Right lobe of liver (tissue), 6 donors: ENCODE data around the gene SDHAF1. TPM values are rescaled to one million over a fixed set of nuclear protein-coding genes. Genes with fewer than 3 reads are reported as not detected.
"Not testable (repeated sequence)": the region's sequence is repeated elsewhere in the genome, so short reads cannot be mapped to it uniquely, and the experiment has no call there.

ENCODE experiments used
- ATAC-seq, 4 donors: fragments of 200-7000 bp; cut with Tn5 transposase; one replicate each; pipeline ENCODE4 v1.9.1; 2020; ENCODE audit warnings: mild to moderate bottlenecking in 4 of 4, moderate library complexity in 4 of 4
- DNase-seq, 3 donors: peaks; one replicate each; pipeline ENCODE4 v3.0.0-alpha.2; 2020
- H3K27ac ChIP-seq, 3 donors: fragments of 200-600 bp; one replicate each; pipeline ENCODE4 v1.8.0; 2022
- H3K27me3 ChIP-seq, 2 donors: fragments of 200-600 bp; one replicate each; pipeline ENCODE4 v1.8.0; 2022
- H3K36me3 ChIP-seq, 4 donors: fragments of 200-600 bp; sonication (generic) in 1 of 4; one replicate each; pipeline versions ENCODE4 v1.5.1 to v1.8.0; 2017 to 2022; ENCODE audit warnings: control low read depth in 1 of 4
- H3K4me1 ChIP-seq, 4 donors: fragments of 200-600 bp; sonication (generic) in 1 of 4; one replicate each; pipeline versions ENCODE4 v1.5.1 to v1.8.0; 2017 to 2022; ENCODE audit warnings: control low read depth in 1 of 4
- H3K4me3 ChIP-seq, 3 donors: fragments of 200-600 bp; one replicate each; pipeline ENCODE4 v1.8.0; 2022
- H3K9me3 ChIP-seq, 4 donors: fragments of 200-600 bp; sonication (generic) in 1 of 4; one replicate each; pipeline versions ENCODE4 v1.5.1 to v1.8.0; 2017 to 2022; ENCODE audit warnings: control low read depth in 1 of 4
- POLR2A ChIP-seq: fragments of 450-650 bp; IDR thresholded peaks from one replicate; pipeline ENCODE4 v1.6.1; 2017; ENCODE audit warnings: antibody characterized with exemption, mild to moderate bottlenecking
- WGBS: methylation state at CpG from one replicate; pipeline ENCODE4 v1.1.6; 2018; ENCODE audit warnings: low coverage, low lambda C conversion rate; ENCODE audit not compliant: insufficient coverage; ENCODE audit errors: missing lambda C conversion rate; 5-methylcytosine and 5-hydroxymethylcytosine counted together
- intact Hi-C, 2 donors: fragments of 100-400 bp; cut with DNase I; formaldehyde crosslinking; loops; one replicate each; pipeline versions ENCODE4 v1.11.2 to v1.14.1; 2022
- total RNA-seq, 6 experiments: library from RNA; depleted of rRNA in 2 of 6; stranded (reverse); fragments of >200 nt in 2 of 6; fragmentation: NEBNext Ultra II Directional in 3 of 6; extraction: Animal tissue kit (Norgen Biotek cat#: 25700) in 3 of 6; gene quantifications; one replicate each; pipeline versions ENCODE4 v1.1.0 to v1.2.4, GENCODE V29; 2016 to 2023
- TF ChIP-seq, protein P1 (sequence below), 4 donors: fragments of 200-600 bp in 3 of 4; fragments of 450-650 bp in 1 of 4; IDR thresholded peaks; one replicate each; pipeline versions ENCODE4 v1.5.1 to v1.8.0; 2016 to 2022; ENCODE audit warnings: antibody characterized with exemption in 4 of 4, mild to moderate bottlenecking in 2 of 4
- donor health status: DM: no; HTN: yes; CAD: no.
- donor health status: DM: no; HTN: no; CAD: no.
- donor health status: DM: no; HTN: no; CAD: no.
- donor health status: DM: no; HTN: yes; CAD: no.
- donor health status: DM: no; HTN: yes; CAD: no.

The SDHAF1 gene
- total RNA-seq, 6 experiments from 2014 or later: 8.4 to 41.9 (median 12.0) TPM

DNA sequence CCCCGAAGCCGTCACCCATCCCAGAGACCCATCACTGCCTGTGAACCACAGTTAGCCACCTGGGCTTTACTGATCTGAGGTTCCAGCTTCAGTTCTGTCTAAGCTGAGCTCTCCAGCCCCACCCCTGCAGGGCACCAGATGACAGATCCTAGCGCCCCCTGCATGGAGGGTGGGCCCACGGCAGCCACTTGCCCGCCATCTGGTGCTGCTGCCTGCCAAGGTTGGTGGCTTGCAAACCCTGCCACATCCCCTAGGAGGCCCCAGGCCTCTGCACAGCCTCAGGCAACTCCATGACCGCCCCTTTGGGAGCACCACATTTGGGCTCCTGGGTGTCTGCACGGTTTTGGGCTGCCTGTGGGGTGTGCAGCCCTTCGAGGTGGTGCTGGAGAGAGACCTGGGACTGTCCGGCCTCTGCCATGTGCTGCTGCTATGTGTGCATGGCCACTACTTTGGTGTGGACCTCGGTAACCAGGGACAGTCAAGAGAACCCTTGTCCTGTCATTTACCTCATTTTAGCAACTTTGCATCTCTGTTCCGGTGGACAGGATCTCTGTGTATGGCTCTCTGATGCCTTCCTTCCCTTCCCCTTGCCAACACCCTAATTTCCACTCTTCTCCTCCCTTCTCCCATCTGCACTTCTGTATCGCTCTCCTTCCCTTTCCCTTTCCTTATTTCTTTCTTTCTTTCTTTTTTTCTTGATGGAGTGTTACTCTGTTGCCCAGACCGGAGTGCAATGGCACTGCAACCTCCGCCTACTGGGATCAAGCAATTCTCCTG, 17.4 kb upstream of the SDHAF1 start:
- Histone ChIP-seq H3K4me3 (no peak overlapping the region), H3K27ac (no peak overlapping the region), H3K4me1 (no peaks in the 10 kb centered on the region), H3K36me3 (no peaks in the 10 kb centered on the region), H3K27me3 (no peaks in the 10 kb centered on the region), H3K9me3 (no peaks in the 10 kb centered on the region)
- intact Hi-C loops: no loop called here
- TF ChIP-seq, protein P1, sequence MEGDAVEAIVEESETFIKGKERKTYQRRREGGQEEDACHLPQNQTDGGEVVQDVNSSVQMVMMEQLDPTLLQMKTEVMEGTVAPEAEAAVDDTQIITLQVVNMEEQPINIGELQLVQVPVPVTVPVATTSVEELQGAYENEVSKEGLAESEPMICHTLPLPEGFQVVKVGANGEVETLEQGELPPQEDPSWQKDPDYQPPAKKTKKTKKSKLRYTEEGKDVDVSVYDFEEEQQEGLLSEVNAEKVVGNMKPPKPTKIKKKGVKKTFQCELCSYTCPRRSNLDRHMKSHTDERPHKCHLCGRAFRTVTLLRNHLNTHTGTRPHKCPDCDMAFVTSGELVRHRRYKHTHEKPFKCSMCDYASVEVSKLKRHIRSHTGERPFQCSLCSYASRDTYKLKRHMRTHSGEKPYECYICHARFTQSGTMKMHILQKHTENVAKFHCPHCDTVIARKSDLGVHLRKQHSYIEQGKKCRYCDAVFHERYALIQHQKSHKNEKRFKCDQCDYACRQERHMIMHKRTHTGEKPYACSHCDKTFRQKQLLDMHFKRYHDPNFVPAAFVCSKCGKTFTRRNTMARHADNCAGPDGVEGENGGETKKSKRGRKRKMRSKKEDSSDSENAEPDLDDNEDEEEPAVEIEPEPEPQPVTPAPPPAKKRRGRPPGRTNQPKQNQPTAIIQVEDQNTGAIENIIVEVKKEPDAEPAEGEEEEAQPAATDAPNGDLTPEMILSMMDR (IDR thresholded peaks at IDR 0.05): peak in 1 of 4 donors; percentile 11
- TF ChIP-seq POLR2A: no peak
- ATAC-seq (peak in 3 of 4 donors; percentile 32 to 39 (median 34)), DNase-seq (peak in 1 of 3 donors; percentile 53)
- 61% methylated on average over 6 of the region's 14 CpGs for whole genome bisulfite sequencing

DNA sequence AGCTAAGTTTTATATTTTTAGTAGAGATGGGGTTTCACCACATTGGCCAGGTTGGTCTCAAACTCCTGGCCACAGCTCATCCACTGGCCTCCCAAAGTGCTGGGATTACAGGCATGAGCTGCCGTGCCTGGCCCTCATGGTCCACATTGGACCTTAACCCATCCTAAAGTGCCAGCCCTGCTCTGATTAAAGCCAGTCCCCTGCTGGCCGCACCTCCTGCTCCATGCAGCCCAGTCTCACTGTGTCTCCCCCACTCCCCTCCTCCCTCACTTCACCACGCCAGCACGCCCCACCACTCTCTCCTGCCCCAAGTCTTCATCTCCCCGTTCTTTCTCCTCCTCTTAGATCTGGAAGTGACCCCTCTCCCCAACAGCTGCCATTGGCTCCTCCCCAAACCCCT, 16.7 kb upstream of the SDHAF1 start:
- no peak for ATAC-seq
- no peak overlapping the region for H3K4me3 ChIP-seq
- no peak overlapping the region for H3K27ac ChIP-seq
- H3K36me3 ChIP-seq: no peaks in the 10 kb centered on the region
- no peaks in the 10 kb centered on the region for H3K4me1 ChIP-seq
- H3K27me3 ChIP-seq: no peaks in the 10 kb centered on the region
- intact Hi-C loops: no loop called here
- WGBS: 28% methylated on average over 4 of the region's 5 CpGs
- TF ChIP-seq POLR2A: no peak
- no peak for DNase-seq
- H3K9me3 ChIP-seq: no peaks in the 10 kb centered on the region

DNA sequence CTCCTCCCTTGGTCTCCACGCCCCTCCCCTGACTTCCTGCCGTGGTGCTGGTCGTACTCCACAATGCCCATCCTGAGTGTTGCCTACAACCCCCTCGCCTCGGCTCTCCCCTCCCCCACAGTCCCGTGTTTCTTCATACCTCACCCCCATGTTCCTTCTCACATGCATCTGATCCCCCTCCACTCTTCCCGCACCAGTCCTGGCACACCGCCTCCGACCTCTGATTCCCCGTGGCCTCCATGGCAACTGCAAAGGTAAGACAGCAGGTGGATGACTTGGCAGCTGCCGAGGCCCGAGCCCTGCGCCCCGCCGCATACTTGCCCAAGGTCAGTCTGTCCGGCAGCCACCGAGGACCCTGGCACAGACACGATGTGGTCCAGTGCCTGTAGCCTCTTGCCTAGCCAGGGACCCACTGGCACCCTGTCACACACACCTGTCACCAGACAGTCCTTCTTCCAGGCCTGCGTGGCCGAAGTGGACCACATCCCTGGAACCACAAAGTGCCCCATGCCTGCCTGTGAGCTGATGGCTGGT, 16.1 kb upstream of the SDHAF1 start:
- Histone ChIP-seq H3K27me3 (no peaks in the 10 kb centered on the region), H3K27ac (no peak overlapping the region), H3K9me3 (no peaks in the 10 kb centered on the region), H3K4me3 (no peak overlapping the region), H3K4me1 (no peaks in the 10 kb centered on the region), H3K36me3 (no peaks in the 10 kb centered on the region)
- TF ChIP-seq POLR2A: no peak
- TF ChIP-seq, protein P1 (IDR thresholded peaks at IDR 0.05): no peak
- intact Hi-C loops: no loop called here
- WGBS: 42% methylated on average over 13 of the region's 20 CpGs
- ATAC-seq: no peak
- DNase-seq: no peak

DNA sequence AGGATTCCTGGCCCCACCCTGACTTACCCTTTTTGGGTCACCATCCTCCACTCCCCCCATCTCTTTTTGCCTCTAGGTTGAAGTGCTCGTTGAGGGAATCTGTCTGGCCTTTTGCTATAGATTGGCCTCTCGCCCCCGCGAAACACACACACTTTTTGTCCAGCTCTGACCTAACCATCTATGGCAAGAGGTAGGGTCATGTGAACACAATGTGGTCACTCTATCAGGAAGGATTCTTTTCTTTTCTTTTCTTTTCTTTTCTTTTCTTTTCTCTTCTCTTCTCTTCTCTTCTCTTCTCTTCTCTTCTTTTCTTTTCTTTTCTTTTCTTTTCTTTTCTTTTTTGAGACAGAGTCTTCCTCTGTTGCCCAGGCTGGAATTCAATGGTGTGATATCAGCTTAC, 14.0 kb upstream of the SDHAF1 start:
- 71% methylated on average over 4 of the region's 4 CpGs for WGBS
- H3K4me1 ChIP-seq, H3K27ac ChIP-seq, intact Hi-C loops, H3K27me3 ChIP-seq, DNase-seq, H3K36me3 ChIP-seq, H3K4me3 ChIP-seq, H3K9me3 ChIP-seq, ATAC-seq: not testable (repeated sequence)

DNA sequence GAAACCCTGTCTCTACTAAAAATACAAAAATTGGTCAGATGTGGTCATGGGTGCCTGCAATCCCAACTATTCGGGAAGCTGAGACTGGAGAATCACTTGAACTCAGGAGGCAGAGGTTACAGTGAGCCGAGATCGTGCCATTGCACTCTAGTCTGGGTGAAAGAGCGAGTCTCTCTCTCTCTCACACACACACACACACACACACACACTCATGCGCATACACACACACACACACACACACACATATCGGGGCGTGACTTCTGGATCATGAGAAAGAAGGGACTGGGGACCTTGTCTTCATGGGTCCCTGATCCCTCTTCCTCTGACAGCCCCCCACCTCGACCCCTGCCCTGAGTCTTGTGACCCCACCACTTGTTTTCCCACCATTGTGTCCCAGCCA, 11.8 kb upstream of the SDHAF1 start:
- WGBS: 40% methylated on average over 2 of the region's 8 CpGs
- no peak for DNase-seq
- no peak for ATAC-seq
- Histone ChIP-seq H3K9me3 (no peaks in the 10 kb centered on the region), H3K36me3 (no peaks in the 10 kb centered on the region), H3K4me1 (no peaks in the 10 kb centered on the region), H3K4me3 (no peak overlapping the region), H3K27me3 (peaks cover 0 to 5% of the 10 kb centered on the region in 2 donors), H3K27ac (no peak overlapping the region)
- intact Hi-C loops: no loop called here
- no peak for TF ChIP-seq POLR2A
- TF ChIP-seq, protein P1 (IDR thresholded peaks at IDR 0.05): no peak
